ENCODE data around the gene OXSR1. TPM values are rescaled to one million over a fixed set of nuclear protein-coding genes. Genes with fewer than 3 reads are reported as not detected.

The OXSR1 gene
- total and polyA plus RNA-seq, 2 experiments from 2014 or later: 16.0 to 41.1 TPM

DNA sequence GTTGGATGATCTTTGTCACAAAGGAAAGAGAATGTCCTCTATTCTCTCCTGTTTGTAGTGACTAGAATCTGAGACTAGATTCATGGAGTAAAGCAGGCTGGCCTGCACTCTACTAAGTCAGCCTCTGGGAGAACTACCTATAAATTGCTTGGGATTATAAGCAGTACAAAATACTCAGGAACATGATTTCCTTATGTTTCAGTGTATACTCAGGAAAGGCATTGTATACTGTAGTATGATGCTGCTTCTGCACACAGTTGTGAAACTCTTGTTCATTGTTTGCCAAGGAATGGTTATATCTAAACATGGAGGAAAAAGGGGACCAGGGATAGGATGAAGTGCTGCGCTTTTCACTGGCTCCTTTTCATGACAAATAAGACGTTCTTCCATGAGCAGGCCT, 49.2 kb downstream of the OXSR1 start (continued):
- TF ChIP-seq, protein P1, sequence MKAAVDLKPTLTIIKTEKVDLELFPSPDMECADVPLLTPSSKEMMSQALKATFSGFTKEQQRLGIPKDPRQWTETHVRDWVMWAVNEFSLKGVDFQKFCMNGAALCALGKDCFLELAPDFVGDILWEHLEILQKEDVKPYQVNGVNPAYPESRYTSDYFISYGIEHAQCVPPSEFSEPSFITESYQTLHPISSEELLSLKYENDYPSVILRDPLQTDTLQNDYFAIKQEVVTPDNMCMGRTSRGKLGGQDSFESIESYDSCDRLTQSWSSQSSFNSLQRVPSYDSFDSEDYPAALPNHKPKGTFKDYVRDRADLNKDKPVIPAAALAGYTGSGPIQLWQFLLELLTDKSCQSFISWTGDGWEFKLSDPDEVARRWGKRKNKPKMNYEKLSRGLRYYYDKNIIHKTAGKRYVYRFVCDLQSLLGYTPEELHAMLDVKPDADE (IDR thresholded peaks at IDR 0.05): no peak

DNA sequence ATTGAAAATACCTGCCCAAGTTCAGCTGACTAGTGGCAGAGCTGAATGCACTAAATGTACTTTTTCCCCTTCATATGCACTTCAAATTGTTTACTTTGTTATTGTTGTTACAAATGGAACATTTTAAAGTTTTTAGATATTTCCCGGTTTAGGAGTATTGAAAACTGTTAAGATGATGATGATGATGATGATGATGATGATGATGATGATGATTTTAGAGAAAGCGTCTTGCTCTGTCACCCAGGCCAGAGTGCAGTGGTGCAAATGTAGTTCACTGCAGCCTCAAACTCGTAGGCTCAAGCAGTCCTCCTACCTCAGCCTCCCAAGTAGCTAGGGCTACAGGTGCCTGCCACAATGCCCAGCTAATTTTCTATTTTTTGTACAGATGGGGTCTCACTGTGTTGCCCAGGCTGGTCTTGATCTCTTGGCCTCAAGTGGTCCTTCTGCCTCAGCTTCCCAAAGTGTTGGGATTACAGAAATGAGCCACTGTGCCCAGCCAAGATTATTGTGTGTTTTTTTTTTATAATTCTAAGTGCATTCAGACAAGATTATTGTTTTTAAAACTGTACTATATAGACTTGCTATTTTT, 54.4 kb downstream of the OXSR1 start:
- Mint-ChIP-seq H3K27ac (no peak overlapping the region), H3K9me3 (no peaks in the 10 kb centered on the region), H3K36me3 (ENCODE audit: low read depth) (peaks cover 18% of the 10 kb centered on the region; the same call in 2 of the 3 replicates), H3K4me1 (no peaks in the 10 kb centered on the region), H3K27me3 (ENCODE audit: insufficient read depth, low read depth, poor library complexity) (no peaks in the 10 kb centered on the region), H3K4me3 (no peak overlapping the region)
- H3K79me2 ChIP-seq (replicated peaks; ENCODE audit: insufficient read depth): peaks cover 3% of the 10 kb centered on the region; the same call in 1 of the 2 replicates
- H3K4me1 ChIP-seq (ENCODE audit: insufficient read depth): no peaks in the 10 kb centered on the region
- H3K27ac ChIP-seq (ENCODE audit: low read depth): no peak overlapping the region
- no peak overlapping the region for H2AFZ ChIP-seq
- no peaks in the 10 kb centered on the region for H3F3A ChIP-seq (replicated peaks; ENCODE audit: low read depth)
- peaks cover 5% of the 10 kb centered on the region; the same call in 1 of the 2 replicates for H3K36me3 ChIP-seq (ENCODE audit: insufficient read depth)
- no peak overlapping the region for H3K4me2 ChIP-seq
- H4K20me1 ChIP-seq (replicated peaks; ENCODE audit: insufficient read depth): no peaks in the 10 kb centered on the region; the same call in 1 of the 2 replicates
- DNase-seq (ENCODE audit: low spot score) (no peak), ATAC-seq (no peak)
- H3K27me3 ChIP-seq (ENCODE audit: insufficient read depth): no peaks in the 10 kb centered on the region
- H3K4me3 ChIP-seq: no peak overlapping the region
- no peaks in the 10 kb centered on the region for H3K9me2 ChIP-seq (ENCODE audit: insufficient read depth)
- TF ChIP-seq, protein P1 (IDR thresholded peaks at IDR 0.05): no peak
- no peak for TF ChIP-seq EZH2phosphoT487 (IDR thresholded peaks at IDR 0.05; ENCODE audit: unreplicated experiment)
- no peak for TF ChIP-seq ZNF331 (CRISPR knock-in tag; IDR thresholded peaks at IDR 0.05; ENCODE audit: low read depth)
- TF ChIP-seq ZNF114 (CRISPR knock-in tag; IDR thresholded peaks at IDR 0.05): no peak
- TF ChIP-seq CREB1 (CRISPR knock-in tag; IDR thresholded peaks at IDR 0.05; ENCODE audit: low read depth): no peak
- TF ChIP-seq POLR2AphosphoS5 (IDR thresholded peaks at IDR 0.05; ENCODE audit: low read depth): no peak
- no peak for TF ChIP-seq JUNB (IDR thresholded peaks at IDR 0.05; ENCODE audit: unreplicated experiment)
- no peak for TF ChIP-seq EZH2 (IDR thresholded peaks at IDR 0.05; ENCODE audit: low read depth, unreplicated experiment)
- TF ChIP-seq NANOG (IDR thresholded peaks at IDR 0.05; ENCODE audit: borderline replicate concordance): no peak
- TF ChIP-seq, protein P2, sequence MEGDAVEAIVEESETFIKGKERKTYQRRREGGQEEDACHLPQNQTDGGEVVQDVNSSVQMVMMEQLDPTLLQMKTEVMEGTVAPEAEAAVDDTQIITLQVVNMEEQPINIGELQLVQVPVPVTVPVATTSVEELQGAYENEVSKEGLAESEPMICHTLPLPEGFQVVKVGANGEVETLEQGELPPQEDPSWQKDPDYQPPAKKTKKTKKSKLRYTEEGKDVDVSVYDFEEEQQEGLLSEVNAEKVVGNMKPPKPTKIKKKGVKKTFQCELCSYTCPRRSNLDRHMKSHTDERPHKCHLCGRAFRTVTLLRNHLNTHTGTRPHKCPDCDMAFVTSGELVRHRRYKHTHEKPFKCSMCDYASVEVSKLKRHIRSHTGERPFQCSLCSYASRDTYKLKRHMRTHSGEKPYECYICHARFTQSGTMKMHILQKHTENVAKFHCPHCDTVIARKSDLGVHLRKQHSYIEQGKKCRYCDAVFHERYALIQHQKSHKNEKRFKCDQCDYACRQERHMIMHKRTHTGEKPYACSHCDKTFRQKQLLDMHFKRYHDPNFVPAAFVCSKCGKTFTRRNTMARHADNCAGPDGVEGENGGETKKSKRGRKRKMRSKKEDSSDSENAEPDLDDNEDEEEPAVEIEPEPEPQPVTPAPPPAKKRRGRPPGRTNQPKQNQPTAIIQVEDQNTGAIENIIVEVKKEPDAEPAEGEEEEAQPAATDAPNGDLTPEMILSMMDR (conservative IDR thresholded peaks at IDR 0.05; ENCODE audit: low read depth in 2 of 2): no peak
- TF ChIP-seq STAT1 (IDR thresholded peaks at IDR 0.05; ENCODE audit: unreplicated experiment): no peak
- TF ChIP-seq, protein P3, sequence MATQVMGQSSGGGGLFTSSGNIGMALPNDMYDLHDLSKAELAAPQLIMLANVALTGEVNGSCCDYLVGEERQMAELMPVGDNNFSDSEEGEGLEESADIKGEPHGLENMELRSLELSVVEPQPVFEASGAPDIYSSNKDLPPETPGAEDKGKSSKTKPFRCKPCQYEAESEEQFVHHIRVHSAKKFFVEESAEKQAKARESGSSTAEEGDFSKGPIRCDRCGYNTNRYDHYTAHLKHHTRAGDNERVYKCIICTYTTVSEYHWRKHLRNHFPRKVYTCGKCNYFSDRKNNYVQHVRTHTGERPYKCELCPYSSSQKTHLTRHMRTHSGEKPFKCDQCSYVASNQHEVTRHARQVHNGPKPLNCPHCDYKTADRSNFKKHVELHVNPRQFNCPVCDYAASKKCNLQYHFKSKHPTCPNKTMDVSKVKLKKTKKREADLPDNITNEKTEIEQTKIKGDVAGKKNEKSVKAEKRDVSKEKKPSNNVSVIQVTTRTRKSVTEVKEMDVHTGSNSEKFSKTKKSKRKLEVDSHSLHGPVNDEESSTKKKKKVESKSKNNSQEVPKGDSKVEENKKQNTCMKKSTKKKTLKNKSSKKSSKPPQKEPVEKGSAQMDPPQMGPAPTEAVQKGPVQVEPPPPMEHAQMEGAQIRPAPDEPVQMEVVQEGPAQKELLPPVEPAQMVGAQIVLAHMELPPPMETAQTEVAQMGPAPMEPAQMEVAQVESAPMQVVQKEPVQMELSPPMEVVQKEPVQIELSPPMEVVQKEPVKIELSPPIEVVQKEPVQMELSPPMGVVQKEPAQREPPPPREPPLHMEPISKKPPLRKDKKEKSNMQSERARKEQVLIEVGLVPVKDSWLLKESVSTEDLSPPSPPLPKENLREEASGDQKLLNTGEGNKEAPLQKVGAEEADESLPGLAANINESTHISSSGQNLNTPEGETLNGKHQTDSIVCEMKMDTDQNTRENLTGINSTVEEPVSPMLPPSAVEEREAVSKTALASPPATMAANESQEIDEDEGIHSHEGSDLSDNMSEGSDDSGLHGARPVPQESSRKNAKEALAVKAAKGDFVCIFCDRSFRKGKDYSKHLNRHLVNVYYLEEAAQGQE (IDR thresholded peaks at IDR 0.05; ENCODE audit: unreplicated experiment): no peak
